Pancreas (tissue), 10 donors: Measurements from ENCODE around the gene SRPRB. TPM values are rescaled to one million over a fixed set of nuclear protein-coding genes. Genes with fewer than 3 reads are reported as not detected.

ENCODE experiments used
- ATAC-seq, 4 donors: fragments of 200-7000 bp; cut with Tn5 transposase; one replicate each; pipeline versions ENCODE4 v1.8.0 to v1.9.1; 2020; ENCODE audit warnings: mild to moderate bottlenecking in 4 of 4, moderate library complexity in 4 of 4
- DNase-seq, 6 donors: peaks; one replicate each; pipeline ENCODE4 v3.0.0-alpha.2; 2020
- FAIRE-seq: peaks from 2 replicates; lab custom pipeline; 2012; peaks lifted over from hg19 to GRCh38; lab: Jason Lieb, UNC
- H3K27ac ChIP-seq, 4 donors: fragments of 200-600 bp; sonication (generic); 1 replicate in 3 of 4; 2 replicates in 1 of 4; pipeline versions ENCODE4 v1.5.0 to v1.8.0; 2020
- H3K27me3 ChIP-seq, 4 donors: fragments of 200-600 bp; one replicate each; pipeline ENCODE4 v1.8.0; 2021
- H3K36me3 ChIP-seq, 3 donors: fragments of 200-600 bp; sonication (generic) in 1 of 3; one replicate each; pipeline versions ENCODE4 v1.5.0 to v1.8.0; 2020 to 2021
- H3K4me1 ChIP-seq, 3 donors: fragments of 200-600 bp; one replicate each; pipeline ENCODE4 v1.8.0; 2021
- H3K4me3 ChIP-seq, 4 donors: fragments of 200-600 bp; sonication (generic) in 2 of 4; one replicate each; pipeline versions ENCODE4 v1.5.0 to v1.8.0; 2020 to 2021
- H3K9me3 ChIP-seq, 4 donors: fragments of 200-600 bp; one replicate each; pipeline ENCODE4 v1.8.0; 2021
- WGBS, 2 donors: extraction: QIAGEN DNeasy Blood & Tissue Kit; methylation state at CpG; one replicate each; pipeline ENCODE4 v1.1.7; 2013; 5-methylcytosine and 5-hydroxymethylcytosine counted together
- intact Hi-C, 3 donors: fragments of 100-400 bp; cut with DNase I; formaldehyde crosslinking; loops; one replicate each; pipeline versions ENCODE4 v1.11.1 to v1.14.2; 2022
- polyA plus RNA-seq, 2 donors: library from polyadenylated mRNA; stranded (reverse); fragments of 200-250 nt; gene quantifications; one replicate each; pipeline ENCODE4 v1.2.3, GENCODE V29; 2013
- total RNA-seq, 6 donors: library from RNA; stranded (reverse); fragmentation: NEBNext Ultra II Directional in 4 of 6; extraction: Animal tissue kit (Norgen Biotek cat#: 25700) in 4 of 6; gene quantifications; one replicate each; pipeline versions ENCODE4 v1.2.1 to v1.2.4, GENCODE V29; 2021 to 2023
- TF ChIP-seq, protein P1 (sequence below), 4 donors: fragments of 200-600 bp; sonication (generic) in 3 of 4; IDR thresholded peaks; one replicate each; pipeline versions ENCODE4 v1.5.0 to v1.8.0; 2021; ENCODE audit warnings: antibody characterized with exemption in 4 of 4
- donor health status: healthy with polysubstance abuse.
- donor health status: DM: no; HTN: no; CAD: no; lungs with moderate emphysema.
- donor health status: DM: no; HTN: no; CAD: no.
- donor health status: control.
- donor health status: control.
- donor health status: Bipolar disorder and iron deficiency.
- donor health status: DM: yes; HTN: yes; CAD: no.
- donor health status: DM: no; HTN: no; CAD: no.
- donor health status: DM: no; HTN: no; CAD: no.
- donor health status: DM: yes; HTN: yes; CAD: no.

Gene SRPRB
- total and polyA plus RNA-seq, 8 donors = 37.0 to 132 (median 75.3) TPM

DNA sequence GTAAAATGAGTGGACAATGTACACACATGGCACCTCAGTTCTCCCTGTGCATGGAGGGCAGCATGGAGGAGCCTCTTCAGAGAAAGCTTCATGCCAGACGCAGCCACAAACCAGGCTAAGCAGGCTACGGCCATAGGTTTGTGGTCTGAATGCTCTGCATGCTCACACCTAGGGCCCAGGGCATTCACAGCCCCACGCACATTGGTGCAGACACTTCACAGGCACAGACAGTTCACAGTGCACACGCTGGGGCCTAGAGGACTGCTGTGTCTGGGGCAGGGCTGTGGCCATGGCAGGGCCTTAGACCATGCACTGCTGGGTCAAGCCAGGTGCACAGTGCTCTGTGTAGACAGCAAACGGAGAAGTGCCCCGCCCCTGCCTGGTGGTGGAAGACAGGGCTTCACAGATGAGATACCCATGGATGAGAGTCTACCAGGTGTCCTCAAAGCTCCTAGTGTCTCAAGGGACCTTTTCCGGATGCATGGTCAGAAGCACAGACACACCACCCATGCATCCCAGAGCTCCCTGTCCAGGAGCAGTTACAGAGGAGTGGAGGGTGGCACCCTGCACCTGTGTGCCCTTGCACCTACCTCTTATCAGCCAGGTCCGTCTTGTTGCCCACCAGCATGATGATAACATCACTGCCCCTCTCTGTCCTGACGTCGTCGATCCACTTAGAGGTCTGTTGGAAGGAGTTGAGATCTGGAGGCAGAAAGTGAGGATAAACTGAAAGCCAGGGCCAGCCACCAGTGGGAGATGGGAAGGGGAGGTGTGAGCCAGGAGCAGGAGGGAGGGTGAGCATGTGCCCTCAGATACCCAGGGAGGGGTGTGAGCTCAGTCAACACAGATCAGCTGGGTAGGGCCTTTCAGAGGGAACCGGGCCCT is 33.5 kb downstream of the SRPRB start:
- Histone ChIP-seq H3K27ac (no peak overlapping the region), H3K36me3 (no peaks in the 10 kb centered on the region), H3K27me3 (no peaks in the 10 kb centered on the region), H3K4me3 (no peak overlapping the region), H3K9me3 (no peaks in the 10 kb centered on the region), H3K4me1 (no peaks in the 10 kb centered on the region)
- no peak for ATAC-seq
- TF ChIP-seq, protein P1, sequence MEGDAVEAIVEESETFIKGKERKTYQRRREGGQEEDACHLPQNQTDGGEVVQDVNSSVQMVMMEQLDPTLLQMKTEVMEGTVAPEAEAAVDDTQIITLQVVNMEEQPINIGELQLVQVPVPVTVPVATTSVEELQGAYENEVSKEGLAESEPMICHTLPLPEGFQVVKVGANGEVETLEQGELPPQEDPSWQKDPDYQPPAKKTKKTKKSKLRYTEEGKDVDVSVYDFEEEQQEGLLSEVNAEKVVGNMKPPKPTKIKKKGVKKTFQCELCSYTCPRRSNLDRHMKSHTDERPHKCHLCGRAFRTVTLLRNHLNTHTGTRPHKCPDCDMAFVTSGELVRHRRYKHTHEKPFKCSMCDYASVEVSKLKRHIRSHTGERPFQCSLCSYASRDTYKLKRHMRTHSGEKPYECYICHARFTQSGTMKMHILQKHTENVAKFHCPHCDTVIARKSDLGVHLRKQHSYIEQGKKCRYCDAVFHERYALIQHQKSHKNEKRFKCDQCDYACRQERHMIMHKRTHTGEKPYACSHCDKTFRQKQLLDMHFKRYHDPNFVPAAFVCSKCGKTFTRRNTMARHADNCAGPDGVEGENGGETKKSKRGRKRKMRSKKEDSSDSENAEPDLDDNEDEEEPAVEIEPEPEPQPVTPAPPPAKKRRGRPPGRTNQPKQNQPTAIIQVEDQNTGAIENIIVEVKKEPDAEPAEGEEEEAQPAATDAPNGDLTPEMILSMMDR (IDR thresholded peaks at IDR 0.05) = no peak
- intact Hi-C loops = no loop called here
- 88 to 89% methylated on average over 12 of the region's 12 CpGs for WGBS, 2 donors
- FAIRE-seq = no peak
- DNase-seq = no peak

DNA sequence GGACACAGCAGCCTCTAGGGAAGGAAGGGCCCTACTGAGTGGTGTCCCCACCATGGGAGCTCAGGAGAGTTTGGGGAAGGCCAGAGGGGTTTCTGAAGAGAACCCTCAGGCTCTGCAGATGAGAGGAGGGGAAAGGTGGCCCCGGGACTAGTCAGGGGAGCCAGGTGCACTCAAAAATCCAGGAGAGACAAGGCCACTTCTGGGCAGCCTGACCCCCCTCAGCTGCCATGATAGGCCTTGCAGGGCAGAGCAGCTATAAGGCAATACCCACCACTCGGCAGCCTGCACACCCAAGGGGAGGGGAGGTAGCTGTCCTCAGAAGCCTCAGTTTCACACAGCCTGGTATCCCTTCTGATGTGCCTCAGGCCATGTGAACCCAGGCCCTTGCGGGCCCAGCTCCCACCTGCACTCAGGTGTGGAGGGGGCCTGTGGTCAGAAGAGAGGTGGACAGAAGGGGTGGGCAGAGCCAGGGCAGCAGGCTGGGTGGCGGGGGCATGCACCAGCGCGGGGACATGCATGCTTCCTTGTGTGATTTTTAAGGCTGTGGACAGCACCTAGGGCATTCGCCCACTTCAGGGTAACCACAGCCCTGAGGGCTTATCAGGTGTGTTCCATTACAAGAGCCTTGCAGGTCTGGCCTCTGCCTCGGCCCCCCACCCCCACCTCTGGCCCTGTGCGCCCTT is 34.6 kb downstream of the SRPRB start:
- DNase-seq (no peak), FAIRE-seq (no peak), ATAC-seq (no peak)
- Histone ChIP-seq H3K9me3 (no peaks in the 10 kb centered on the region), H3K4me3 (no peak overlapping the region), H3K4me1 (no peaks in the 10 kb centered on the region), H3K36me3 (no peaks in the 10 kb centered on the region), H3K27ac (no peak overlapping the region), H3K27me3 (no peaks in the 10 kb centered on the region)
- 93 to 94% methylated on average over 9 of the region's 9 CpGs for WGBS, 2 donors
- intact Hi-C loops = no loop called here
- TF ChIP-seq, protein P1 (IDR thresholded peaks at IDR 0.05) = no peak

DNA sequence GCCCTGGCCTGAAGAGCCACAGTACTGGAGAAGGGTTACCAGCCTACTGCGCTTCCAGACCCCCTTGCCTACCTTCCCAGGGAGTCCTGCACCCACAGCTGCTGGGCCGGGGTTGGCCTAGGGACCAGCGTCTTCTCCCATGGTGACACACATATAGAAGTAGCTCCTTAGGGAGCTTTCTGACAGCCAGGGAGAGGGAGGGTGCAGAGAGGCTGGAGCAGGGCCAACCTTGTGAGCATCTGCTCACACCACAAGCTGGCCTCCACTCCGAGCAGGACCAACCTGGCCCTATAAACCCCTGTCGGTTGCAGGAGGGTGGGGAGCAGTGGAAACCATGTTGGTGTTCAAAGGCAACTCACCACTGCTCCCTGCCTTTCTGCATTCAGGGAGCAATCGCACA is 35.2 kb downstream of the SRPRB start:
- H3K27ac ChIP-seq = no peak overlapping the region
- WGBS, 2 donors = 87 to 90% methylated on average over 6 of the region's 6 CpGs
- H3K36me3 ChIP-seq = no peaks in the 10 kb centered on the region
- TF ChIP-seq, protein P1 (IDR thresholded peaks at IDR 0.05) = no peak
- intact Hi-C loops = no loop called here
- H3K27me3 ChIP-seq = no peaks in the 10 kb centered on the region
- H3K4me3 ChIP-seq = no peak overlapping the region
- H3K9me3 ChIP-seq = no peaks in the 10 kb centered on the region
- FAIRE-seq (no peak), DNase-seq (no peak), ATAC-seq (no peak)
- H3K4me1 ChIP-seq = no peaks in the 10 kb centered on the region

DNA sequence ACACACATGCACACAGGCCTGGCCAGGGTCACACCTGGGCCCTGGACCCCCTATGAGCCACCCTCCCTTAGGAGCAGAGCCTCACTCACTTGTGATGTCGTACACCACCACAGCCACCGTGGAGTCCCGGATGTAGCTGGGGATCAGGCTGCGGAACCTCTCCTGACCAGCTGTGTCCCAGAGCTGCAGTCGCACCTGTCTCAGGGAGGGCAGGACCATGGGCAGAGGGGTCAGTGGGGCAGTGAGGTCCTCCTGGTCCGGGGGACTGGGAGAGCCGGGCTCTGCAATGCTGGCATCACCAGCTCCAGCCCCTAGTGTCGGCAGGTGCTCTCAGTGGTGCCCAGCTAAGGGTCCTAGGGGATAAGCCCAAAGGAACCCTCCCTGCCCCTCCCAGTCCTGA is 35.6 kb downstream of the SRPRB start:
- TF ChIP-seq, protein P1 (IDR thresholded peaks at IDR 0.05) = no peak
- no peaks in the 10 kb centered on the region for H3K9me3 ChIP-seq
- no peak for ATAC-seq
- intact Hi-C loops = no loop called here
- no peak overlapping the region for H3K27ac ChIP-seq
- FAIRE-seq = no peak
- DNase-seq = no peak
- H3K4me1 ChIP-seq = no peaks in the 10 kb centered on the region
- no peaks in the 10 kb centered on the region for H3K36me3 ChIP-seq
- H3K4me3 ChIP-seq = no peak overlapping the region
- 91 to 93% methylated on average over 8 of the region's 8 CpGs for WGBS, 2 donors
- H3K27me3 ChIP-seq = no peaks in the 10 kb centered on the region
